Mucosa of descending colon (tissue), 3 donors: ENCODE data around the gene VIM. TPM values are rescaled to one million over a fixed set of nuclear protein-coding genes. Genes with fewer than 3 reads are reported as not detected.

Experiments
- ATAC-seq: fragments of 200-7000 bp; cut with Tn5 transposase; one replicate; pipeline ENCODE4 v1.9.1; 2020; ENCODE audit warnings: mild to moderate bottlenecking, moderate library complexity
- DNase-seq, 3 donors: peaks; one replicate each; pipeline ENCODE4 v3.0.0-alpha.2; 2020
- H3K36me3 ChIP-seq: fragments of 200-600 bp; one replicate; pipeline ENCODE4 v1.8.0; 2021; ENCODE audit warnings: low read depth, mild to moderate bottlenecking
- H3K4me1 ChIP-seq: fragments of 200-600 bp; one replicate; pipeline ENCODE4 v1.8.0; 2021; ENCODE audit warnings: low read depth, mild to moderate bottlenecking
- H3K4me3 ChIP-seq: fragments of 200-600 bp; one replicate; pipeline ENCODE4 v1.8.0; 2021; ENCODE audit warnings: mild to moderate bottlenecking
- H3K9me3 ChIP-seq: fragments of 200-600 bp; one replicate; pipeline ENCODE4 v1.8.0; 2021; ENCODE audit warnings: mild to moderate bottlenecking
- CTCF ChIP-seq: fragments of 200-600 bp; IDR thresholded peaks from one replicate; pipeline ENCODE4 v1.8.0; 2022; ENCODE audit warnings: antibody characterized with exemption, mild to moderate bottlenecking
- intact Hi-C, 2 donors: fragments of 100-400 bp; cut with DNase I in 1 of 2; cut with micrococcal nuclease in 1 of 2; formaldehyde crosslinking; loops; one replicate each; pipeline versions ENCODE4 v1.11.0 to v1.11.1; 2022; cut with DNase I, micrococcal nuclease
- total RNA-seq, 3 donors: library from RNA; stranded (reverse); fragmentation: NEBNext Ultra II Directional in 2 of 3; extraction: Animal tissue kit (Norgen Biotek cat#: 25700) in 2 of 3; gene quantifications; one replicate each; pipeline versions ENCODE4 v1.2.1 to v1.2.4, GENCODE V29; 2021 to 2023
- donor health status: DM: no; HTN: no; CAD: no; lungs with moderate emphysema.
- donor health status: DM: no; HTN: no; CAD: no.
- donor health status: DM: no; HTN: yes; CAD: no.

Gene VIM
- total RNA-seq, 3 donors from 2014 or later: 128 to 550 (median 355) TPM

DNA sequence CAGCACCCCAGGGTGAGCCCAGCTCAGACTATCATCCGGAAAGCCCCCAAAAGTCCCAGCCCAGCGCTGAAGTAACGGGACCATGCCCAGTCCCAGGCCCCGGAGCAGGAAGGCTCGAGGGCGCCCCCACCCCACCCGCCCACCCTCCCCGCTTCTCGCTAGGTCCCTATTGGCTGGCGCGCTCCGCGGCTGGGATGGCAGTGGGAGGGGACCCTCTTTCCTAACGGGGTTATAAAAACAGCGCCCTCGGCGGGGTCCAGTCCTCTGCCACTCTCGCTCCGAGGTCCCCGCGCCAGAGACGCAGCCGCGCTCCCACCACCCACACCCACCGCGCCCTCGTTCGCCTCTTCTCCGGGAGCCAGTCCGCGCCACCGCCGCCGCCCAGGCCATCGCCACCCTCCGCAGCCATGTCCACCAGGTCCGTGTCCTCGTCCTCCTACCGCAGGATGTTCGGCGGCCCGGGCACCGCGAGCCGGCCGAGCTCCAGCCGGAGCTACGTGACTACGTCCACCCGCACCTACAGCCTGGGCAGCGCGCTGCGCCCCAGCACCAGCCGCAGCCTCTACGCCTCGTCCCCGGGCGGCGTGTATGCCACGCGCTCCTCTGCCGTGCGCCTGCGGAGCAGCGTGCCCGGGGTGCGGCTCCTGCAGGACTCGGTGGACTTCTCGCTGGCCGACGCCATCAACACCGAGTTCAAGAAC is 1.1 kb downstream of the VIM start:
- DNase-seq (peak; percentile 75 to 94 (median 82)), ATAC-seq (peak; percentile 52)
- Histone ChIP-seq H3K4me1 (peaks cover 34% of the 10 kb centered on the region), H3K36me3 (no peaks in the 10 kb centered on the region), H3K4me3 (peak overlapping the region; percentile 71), H3K9me3 (no peaks in the 10 kb centered on the region)
- no peak for TF ChIP-seq CTCF
- intact Hi-C loops: no loop called here

DNA sequence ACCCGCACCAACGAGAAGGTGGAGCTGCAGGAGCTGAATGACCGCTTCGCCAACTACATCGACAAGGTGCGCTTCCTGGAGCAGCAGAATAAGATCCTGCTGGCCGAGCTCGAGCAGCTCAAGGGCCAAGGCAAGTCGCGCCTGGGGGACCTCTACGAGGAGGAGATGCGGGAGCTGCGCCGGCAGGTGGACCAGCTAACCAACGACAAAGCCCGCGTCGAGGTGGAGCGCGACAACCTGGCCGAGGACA is 1.6 kb downstream of the VIM start:
- H3K36me3 ChIP-seq: no peaks in the 10 kb centered on the region
- peak overlapping the region; percentile 71 for H3K4me3 ChIP-seq
- H3K9me3 ChIP-seq: no peaks in the 10 kb centered on the region
- DNase-seq (no peak), ATAC-seq (peak; percentile 2)
- peaks cover 38% of the 10 kb centered on the region for H3K4me1 ChIP-seq
- no peak for TF ChIP-seq CTCF
- intact Hi-C loops: no loop called here

DNA sequence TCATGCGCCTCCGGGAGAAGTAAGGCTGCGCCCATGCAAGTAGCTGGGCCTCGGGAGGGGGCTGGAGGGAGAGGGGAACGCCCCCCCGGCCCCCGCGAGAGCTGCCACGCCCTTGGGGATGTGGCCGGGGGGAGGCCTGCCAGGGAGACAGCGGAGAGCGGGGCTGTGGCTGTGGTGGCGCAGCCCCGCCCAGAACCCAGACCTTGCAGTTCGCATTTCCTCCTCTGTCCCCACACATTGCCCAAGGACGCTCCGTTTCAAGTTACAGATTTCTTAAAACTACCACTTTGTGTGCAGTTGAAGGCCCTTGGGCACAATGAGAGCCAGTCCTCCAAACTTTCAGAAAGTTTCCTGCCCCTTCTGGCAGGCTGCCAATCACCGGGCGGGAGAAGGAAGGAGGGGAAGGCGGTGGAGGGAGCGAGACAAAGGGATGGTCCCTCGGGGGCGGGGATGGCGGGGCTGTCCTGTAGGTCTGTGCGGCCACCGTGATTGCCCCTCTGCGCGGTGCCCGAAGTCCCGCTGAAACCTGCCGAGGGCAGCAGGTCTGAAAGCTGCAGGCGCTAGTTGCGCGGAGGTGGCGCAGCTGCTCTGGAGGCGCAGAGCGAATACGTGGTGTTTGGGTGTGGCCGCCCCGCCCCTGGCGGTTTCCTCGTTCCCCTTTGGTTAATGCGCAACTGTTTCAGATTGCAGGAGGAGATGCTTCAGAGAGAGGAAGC is 2.1 kb downstream of the VIM start:
- peak; percentile 80 for ATAC-seq
- DNase-seq: peak; percentile 93 to 96 (median 95)
- no peaks in the 10 kb centered on the region for H3K9me3 ChIP-seq
- TF ChIP-seq CTCF: no peak
- intact Hi-C loops: no loop called here
- no peaks in the 10 kb centered on the region for H3K36me3 ChIP-seq
- H3K4me1 ChIP-seq: peaks cover 39% of the 10 kb centered on the region
- peak overlapping the region; percentile 71 for H3K4me3 ChIP-seq

DNA sequence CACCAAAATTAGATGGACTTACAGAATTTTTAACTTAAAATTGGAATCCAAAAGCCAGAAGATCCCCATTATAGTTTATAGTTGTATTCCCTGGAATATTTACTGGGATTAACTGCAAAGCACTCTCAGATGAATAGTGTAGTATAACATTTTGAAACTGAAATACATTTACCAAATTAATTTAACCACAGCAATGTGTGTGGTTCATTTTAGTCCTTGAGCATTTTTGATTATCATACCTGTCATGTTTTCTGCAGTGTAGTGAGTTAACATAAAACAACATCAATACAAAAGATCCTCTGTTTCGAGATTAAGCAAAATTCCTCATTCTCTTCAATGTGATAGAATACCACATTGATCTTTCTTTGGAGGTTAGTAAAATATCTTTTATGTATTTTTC is 3.7 kb downstream of the VIM start:
- Histone ChIP-seq H3K36me3 (peaks cover 1% of the 10 kb centered on the region), H3K4me3 (no peak overlapping the region), H3K9me3 (no peaks in the 10 kb centered on the region), H3K4me1 (peaks cover 39% of the 10 kb centered on the region)
- DNase-seq: no peak
- intact Hi-C loops: no loop called here
- no peak for TF ChIP-seq CTCF
- no peak for ATAC-seq

DNA sequence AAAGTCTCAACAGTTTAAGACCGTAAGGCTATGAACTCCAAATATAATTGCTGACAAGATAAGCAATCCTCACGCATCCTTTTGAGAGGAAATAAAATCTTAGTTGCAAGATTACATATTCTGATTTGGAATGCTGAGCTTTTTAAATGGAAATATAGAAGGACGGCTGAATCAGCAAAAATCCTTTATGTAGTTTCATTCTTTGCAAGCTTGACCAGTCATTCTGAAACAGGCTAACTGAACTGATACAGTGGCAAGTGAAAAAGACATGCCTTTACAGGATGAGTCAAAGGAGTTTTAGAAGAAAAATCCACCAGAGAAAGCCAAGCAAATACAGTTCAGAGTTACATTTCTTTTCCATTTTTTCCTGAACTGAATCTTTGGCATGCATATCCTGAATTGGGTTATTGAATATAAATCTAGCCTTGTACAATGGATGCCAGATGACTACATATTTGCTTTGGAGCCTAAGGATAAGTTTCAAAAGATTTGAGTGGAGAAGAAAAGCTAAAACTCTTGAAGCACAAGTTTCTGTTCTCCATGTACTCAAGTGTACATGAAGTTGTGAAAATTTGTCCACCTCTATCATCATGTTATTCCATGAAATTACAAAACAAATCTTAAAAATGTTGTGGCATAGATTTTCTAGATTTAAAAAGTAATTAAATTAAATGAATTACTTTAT is 4.4 kb downstream of the VIM start:
- no peak for TF ChIP-seq CTCF
- Histone ChIP-seq H3K4me1 (peaks cover 39% of the 10 kb centered on the region), H3K9me3 (no peaks in the 10 kb centered on the region), H3K36me3 (peaks cover 5% of the 10 kb centered on the region), H3K4me3 (no peak overlapping the region)
- DNase-seq (no peak), ATAC-seq (no peak)
- intact Hi-C loops: no loop called here
